Kidney (tissue), 14 donors: ENCODE measurements around the gene FBXL14. TPM values are rescaled to one million over a fixed set of nuclear protein-coding genes. Genes with fewer than 3 reads are reported as not detected.
"Not testable (repeated sequence)": the region's sequence is repeated elsewhere in the genome, so short reads cannot be mapped to it uniquely, and the experiment has no call there.

Source experiments
- DNase-seq, 5 donors: peaks; one replicate each; pipeline ENCODE4 v3.0.0-alpha.2; 2013 to 2020
- FAIRE-seq: peaks from 2 replicates; lab custom pipeline; 2012; peaks lifted over from hg19 to GRCh38; lab: Jason Lieb, UNC
- H3K27ac ChIP-seq, 2 donors: one replicate each; pipeline ENCODE4 v1.7.0; 2013; ENCODE audit warnings: low read depth in 2 of 2, low read length in 2 of 2, inconsistent platforms in 1 of 2
- H3K27me3 ChIP-seq: one replicate; pipeline ENCODE4 v1.7.1; 2013; ENCODE audit warnings: low read length, inconsistent platforms; ENCODE audit not compliant: control insufficient read depth, insufficient read depth
- H3K36me3 ChIP-seq, 3 donors: one replicate each; pipeline versions ENCODE4 v1.7.0 to v1.7.1; 2013; ENCODE audit warnings: low read length in 3 of 3, control low read depth in 1 of 3, inconsistent platforms in 1 of 3; ENCODE audit not compliant: insufficient read depth in 3 of 3, control insufficient read depth in 2 of 3
- H3K4me1 ChIP-seq, 3 donors: one replicate each; pipeline versions ENCODE4 v1.7.0 to v1.7.1; 2013; ENCODE audit warnings: low read length in 3 of 3, inconsistent platforms in 1 of 3, low read depth in 1 of 3; ENCODE audit not compliant: control insufficient read depth in 2 of 3, insufficient read depth in 2 of 3
- H3K4me3 ChIP-seq, 3 donors: one replicate each; pipeline versions ENCODE4 v1.7.0 to v1.8.1; 2013; ENCODE audit warnings: low read length in 3 of 3, control low read depth in 1 of 3, inconsistent platforms in 1 of 3
- H3K9ac ChIP-seq, 3 donors: one replicate each; pipeline versions ENCODE4 v1.7.0 to v1.7.1; 2013; ENCODE audit warnings: low read length in 3 of 3, control low read depth in 1 of 3, inconsistent platforms in 1 of 3
- H3K9me3 ChIP-seq, 3 donors: one replicate each; pipeline versions ENCODE4 v1.7.0 to v1.7.1; 2013; ENCODE audit warnings: low read length in 3 of 3, control low read depth in 1 of 3, inconsistent platforms in 1 of 3; ENCODE audit not compliant: control insufficient read depth in 2 of 3, insufficient read depth in 1 of 3
- CTCF ChIP-seq: IDR thresholded peaks from 3 replicates; pipeline ENCODE4 v1.5.1; 2012; ENCODE audit warnings: mild to moderate bottlenecking, moderate library complexity, borderline replicate concordance; ENCODE audit not compliant: insufficient read depth; ENCODE audit errors: extremely low read depth
- intact Hi-C: fragments of 100-400 bp; cut with DNase I; formaldehyde crosslinking; loops from one replicate; pipeline ENCODE4 v1.11.1; 2022
- polyA plus RNA-seq: library from polyadenylated mRNA; stranded (reverse); fragments of 350-450 nt; fragmentation: Illumina TruSeq; extraction: RNeasy Lipid Tissue Mini Kit (QIAGEN cat#74804); gene quantifications from one replicate; pipeline ENCODE4 v1.2.3, GENCODE V29; 2014; ENCODE audit warnings: low read depth, low replicate concordance; ENCODE audit not compliant: insufficient read depth
- total RNA-seq: library from RNA; stranded (reverse); fragmentation: NEBNext Ultra II Directional; extraction: Animal tissue kit (Norgen Biotek cat#: 25700); gene quantifications from one replicate; pipeline ENCODE4 v1.2.1, GENCODE V29; 2021
- donor health status: control.
- donor health status: control.
- donor health status: control.
- donor health status: control.
- donor health status: control.
- donor health status: DM: yes; HTN: yes; CAD: no.
- donor health status: Normal renal cell carcinoma (clear cell type).

The FBXL14 gene
- total and polyA plus RNA-seq, 2 donors from 2014 or later, result 5.3 to 17.9 TPM

GRCh38 chr12:1603269-1603993 is 9.1 kb upstream of the FBXL14 start:
- FAIRE-seq (no peak), DNase-seq (no peak)
- peaks cover 3 to 10% (median 6%) of the 10 kb centered on the region in 3 donors for H3K4me1 ChIP-seq
- H3K27me3 ChIP-seq, result no peaks in the 10 kb centered on the region
- H3K27ac ChIP-seq, result no peak overlapping the region
- H3K36me3 ChIP-seq, result no peaks in the 10 kb centered on the region
- intact Hi-C loops, result no loop called here
- no peak overlapping the region for H3K9ac ChIP-seq
- no peak overlapping the region for H3K4me3 ChIP-seq
- no peak for TF ChIP-seq CTCF
- no peaks in the 10 kb centered on the region for H3K9me3 ChIP-seq

- DNase-seq, H3K9me3 ChIP-seq, FAIRE-seq, H3K27ac ChIP-seq, H3K9ac ChIP-seq, intact Hi-C loops, H3K36me3 ChIP-seq, H3K4me3 ChIP-seq, H3K27me3 ChIP-seq: not testable (repeated sequence)
- H3K4me1 ChIP-seq, result peaks cover 3 to 10% (median 6%) of the 10 kb centered on the region in 3 donors
These were observed 8.3 kb upstream of the FBXL14 start for GRCh38 chr12:1602706-1603105.

- Histone ChIP-seq H3K4me3 (no peak overlapping the region), H3K27ac (no peak overlapping the region), H3K9me3 (no peaks in the 10 kb centered on the region), H3K9ac (no peak overlapping the region), H3K36me3 (no peaks in the 10 kb centered on the region), H3K27me3 (no peaks in the 10 kb centered on the region), H3K4me1 (peaks cover 0 to 3% (median 0%) of the 10 kb centered on the region in 3 donors)
- FAIRE-seq (no peak), DNase-seq (no peak)
- intact Hi-C loops, result no loop called here
- TF ChIP-seq CTCF, result no peak
These were observed 4.4 kb upstream of the FBXL14 start for GRCh38 chr12:1598757-1599156.

GRCh38 chr12:1595690-1596347 is 1.4 kb upstream of the FBXL14 start:
- Histone ChIP-seq H3K36me3 (no peaks in the 10 kb centered on the region), H3K4me1 (peaks cover 0 to 20% (median 0%) of the 10 kb centered on the region in 3 donors), H3K27me3 (no peaks in the 10 kb centered on the region), H3K4me3 (peak overlapping the region in 2 of 3 donors; percentile 75 to 89), H3K9me3 (no peaks in the 10 kb centered on the region), H3K27ac (peak overlapping the region; percentile 90 to 99), H3K9ac (peak overlapping the region in 2 of 3 donors; percentile 91 to 99)
- TF ChIP-seq CTCF, result no peak
- no peak for DNase-seq
- FAIRE-seq, result no peak
- intact Hi-C loops, result no loop called here
